GM23338 (cell line): ENCODE data around the gene IMMP2L. TPM values are rescaled to one million over a fixed set of nuclear protein-coding genes. Genes with fewer than 3 reads are reported as not detected.

Source experiments
- ATAC-seq: fragments of 200-7000 bp; cut with Tn5 transposase; 3 replicates; pipeline ENCODE4 v1.9.1; 2020
- DNase-seq: peaks from one replicate; pipeline ENCODE4 v3.0.0-alpha.2; 2015; ENCODE audit warnings: low spot score
- H2AFZ ChIP-seq: fragments of 200-600 bp; sonication (generic); 2 replicates; pipeline ENCODE4 v1.8.0; 2016; ENCODE audit warnings: antibody characterized with exemption, mild to moderate bottlenecking, moderate library complexity
- H3F3A ChIP-seq: fragments of 200-600 bp; sonication (generic); replicated peaks from 2 replicates; pipeline ENCODE4 v1.8.0; 2017; ENCODE audit warnings: antibody characterized with exemption, mixed run types, low read depth
- H3K27ac ChIP-seq: fragments of 200-600 bp; sonication (generic); 2 replicates; pipeline ENCODE4 v1.6.1; 2016; ENCODE audit warnings: low read depth
- H3K27me3 ChIP-seq: fragments of 200-600 bp; sonication (generic); 2 replicates; pipeline ENCODE4 v1.8.0; 2016; ENCODE audit warnings: mild to moderate bottlenecking, mixed run types, moderate library complexity; ENCODE audit not compliant: insufficient read depth
- H3K36me3 ChIP-seq: fragments of 200-600 bp; sonication (generic); 2 replicates; pipeline ENCODE4 v1.8.0; 2016; ENCODE audit warnings: mild to moderate bottlenecking; ENCODE audit not compliant: insufficient read depth
- H3K4me1 ChIP-seq: fragments of 200-600 bp; sonication (generic); 2 replicates; pipeline ENCODE4 v1.8.0; 2016; ENCODE audit warnings: mild to moderate bottlenecking, moderate library complexity; ENCODE audit not compliant: insufficient read depth
- H3K4me2 ChIP-seq: fragments of 200-600 bp; sonication (generic); 2 replicates; pipeline ENCODE4 v1.7.1; 2017; ENCODE audit warnings: mixed run types
- H3K4me3 ChIP-seq: fragments of 200-600 bp; sonication (generic); 2 replicates; pipeline ENCODE4 v1.6.1; 2016; ENCODE audit warnings: mixed run types
- H3K79me2 ChIP-seq: fragments of 200-600 bp; sonication (generic); replicated peaks from 2 replicates; pipeline ENCODE4 v1.8.0; 2017; ENCODE audit warnings: mild to moderate bottlenecking; ENCODE audit not compliant: insufficient read depth
- H3K9me2 ChIP-seq: fragments of 200-600 bp; sonication (generic); 2 replicates; pipeline ENCODE4 v1.8.0; 2017; ENCODE audit not compliant: insufficient read depth
- H4K20me1 ChIP-seq: fragments of 200-600 bp; sonication (generic); replicated peaks from 2 replicates; pipeline ENCODE4 v1.8.0; 2017; ENCODE audit warnings: mild to moderate bottlenecking; ENCODE audit not compliant: insufficient read depth
- H3K27ac Mint-ChIP-seq: 2 replicates; pipeline ENCODE4 v1.8.0; 2020; ENCODE audit warnings: inconsistent platforms, mild to moderate bottlenecking, moderate library complexity, mixed read lengths
- H3K27me3 Mint-ChIP-seq: 3 replicates; pipeline ENCODE4 v1.8.0; 2022; ENCODE audit warnings: low read depth, mild to moderate bottlenecking, moderate library complexity, mixed read lengths, inconsistent platforms; ENCODE audit not compliant: insufficient read depth, poor library complexity
- H3K36me3 Mint-ChIP-seq: 3 replicates; pipeline ENCODE4 v1.8.0; 2021; ENCODE audit warnings: low read depth, mild to moderate bottlenecking, inconsistent platforms, moderate library complexity, mixed read lengths
- H3K4me1 Mint-ChIP-seq: 3 replicates; pipeline ENCODE4 v1.8.0; 2020; ENCODE audit warnings: mild to moderate bottlenecking, inconsistent platforms, mixed read lengths
- H3K4me3 Mint-ChIP-seq: 3 replicates; pipeline ENCODE4 v1.8.0; 2021; ENCODE audit warnings: moderate library complexity, mild to moderate bottlenecking, inconsistent platforms, mixed read lengths
- H3K9me3 Mint-ChIP-seq: 3 replicates; pipeline ENCODE4 v1.8.0; 2020; ENCODE audit warnings: moderate library complexity, mild to moderate bottlenecking, inconsistent platforms, mixed read lengths
- CREB1 ChIP-seq: fragments of 250-450 bp; sonication (Bioruptor Pico); IDR thresholded peaks from 2 replicates; pipeline ENCODE4 v1.5.0; 2020; ENCODE audit warnings: low read depth, mild to moderate bottlenecking, moderate library complexity
- JUNB ChIP-seq: IDR thresholded peaks from one replicate; pipeline ENCODE4 v1.6.1; 2016; ENCODE audit warnings: antibody characterized with exemption; ENCODE audit not compliant: unreplicated experiment
- NANOG ChIP-seq: IDR thresholded peaks from 2 replicates; pipeline ENCODE4 v1.6.1; 2016; ENCODE audit warnings: antibody characterized with exemption, borderline replicate concordance
- STAT1 ChIP-seq: IDR thresholded peaks from one replicate; pipeline ENCODE4 v1.6.1; 2016; ENCODE audit warnings: antibody characterized with exemption; ENCODE audit not compliant: unreplicated experiment
- polyA plus RNA-seq: library from polyadenylated mRNA; unstranded; fragments of >200 nt; fragmentation: Nextera tagmentation; extraction: Ambion mirVana; gene quantifications from 2 replicates; pipeline ENCODE4 v1.2.1, GENCODE V29; 2016
- total RNA-seq: library from RNA; depleted of rRNA; stranded (reverse); fragments of >200 nt; shearing (Covaris generic); gene quantifications from 2 replicates; pipeline ENCODE4 v1.2.3, GENCODE V29; 2014
- TF ChIP-seq, protein P1 (sequence below): fragments of 250-450 bp; sonication (Bioruptor Pico); IDR thresholded peaks from 2 replicates; pipeline ENCODE4 v1.5.0; 2020; ENCODE audit warnings: mild to moderate bottlenecking, moderate library complexity
- TF ChIP-seq, protein P2 (sequence below): IDR thresholded peaks from one replicate; pipeline ENCODE4 v1.6.1; 2018; ENCODE audit warnings: antibody characterized with exemption; ENCODE audit not compliant: unreplicated experiment

The IMMP2L gene
- total and polyA plus RNA-seq, 2 experiments from 2014 or later = 7.3 to 14.0 TPM

DNA sequence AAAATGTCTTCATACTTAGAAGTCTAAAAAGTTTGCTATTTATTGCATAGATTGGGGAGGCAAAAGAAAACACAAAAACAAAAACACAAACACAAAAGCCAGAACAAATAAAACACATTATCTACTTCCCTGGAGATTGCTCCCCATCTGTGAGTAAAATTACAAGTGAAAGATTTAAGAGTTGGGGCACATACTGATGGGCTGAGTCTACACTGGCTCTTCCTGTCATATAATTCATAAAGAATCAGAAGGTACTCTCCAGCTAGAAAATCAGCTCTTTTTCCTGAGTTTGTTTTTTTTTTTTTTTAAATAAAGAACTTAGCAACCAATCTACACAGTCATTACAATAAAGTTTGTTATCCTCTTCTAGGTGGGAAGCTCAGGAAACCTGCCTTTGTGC lies 663.8 kb downstream of the IMMP2L start:
- no peak overlapping the region for H3K4me3 Mint-ChIP-seq
- Histone ChIP-seq H3K36me3 (no peaks in the 10 kb centered on the region; the same call in 1 of the 2 replicates), H3K4me3 (no peak overlapping the region), H3K27ac (no peak overlapping the region), H3K4me1 (no peaks in the 10 kb centered on the region), H3K79me2 (no peaks in the 10 kb centered on the region), H3K27me3 (no peaks in the 10 kb centered on the region), H2AFZ (no peak overlapping the region), H3K9me2 (peaks cover 4% of the 10 kb centered on the region; the same call in 1 of the 2 replicates), H3F3A (no peaks in the 10 kb centered on the region), H3K4me2 (no peak overlapping the region), H4K20me1 (no peaks in the 10 kb centered on the region)
- H3K36me3 Mint-ChIP-seq = peaks cover 7% of the 10 kb centered on the region; the same call in 1 of the 3 replicates
- ATAC-seq = no peak
- TF ChIP-seq CREB1 (no peak), STAT1 (no peak), JUNB (no peak), NANOG (no peak)
- TF ChIP-seq, protein P1, sequence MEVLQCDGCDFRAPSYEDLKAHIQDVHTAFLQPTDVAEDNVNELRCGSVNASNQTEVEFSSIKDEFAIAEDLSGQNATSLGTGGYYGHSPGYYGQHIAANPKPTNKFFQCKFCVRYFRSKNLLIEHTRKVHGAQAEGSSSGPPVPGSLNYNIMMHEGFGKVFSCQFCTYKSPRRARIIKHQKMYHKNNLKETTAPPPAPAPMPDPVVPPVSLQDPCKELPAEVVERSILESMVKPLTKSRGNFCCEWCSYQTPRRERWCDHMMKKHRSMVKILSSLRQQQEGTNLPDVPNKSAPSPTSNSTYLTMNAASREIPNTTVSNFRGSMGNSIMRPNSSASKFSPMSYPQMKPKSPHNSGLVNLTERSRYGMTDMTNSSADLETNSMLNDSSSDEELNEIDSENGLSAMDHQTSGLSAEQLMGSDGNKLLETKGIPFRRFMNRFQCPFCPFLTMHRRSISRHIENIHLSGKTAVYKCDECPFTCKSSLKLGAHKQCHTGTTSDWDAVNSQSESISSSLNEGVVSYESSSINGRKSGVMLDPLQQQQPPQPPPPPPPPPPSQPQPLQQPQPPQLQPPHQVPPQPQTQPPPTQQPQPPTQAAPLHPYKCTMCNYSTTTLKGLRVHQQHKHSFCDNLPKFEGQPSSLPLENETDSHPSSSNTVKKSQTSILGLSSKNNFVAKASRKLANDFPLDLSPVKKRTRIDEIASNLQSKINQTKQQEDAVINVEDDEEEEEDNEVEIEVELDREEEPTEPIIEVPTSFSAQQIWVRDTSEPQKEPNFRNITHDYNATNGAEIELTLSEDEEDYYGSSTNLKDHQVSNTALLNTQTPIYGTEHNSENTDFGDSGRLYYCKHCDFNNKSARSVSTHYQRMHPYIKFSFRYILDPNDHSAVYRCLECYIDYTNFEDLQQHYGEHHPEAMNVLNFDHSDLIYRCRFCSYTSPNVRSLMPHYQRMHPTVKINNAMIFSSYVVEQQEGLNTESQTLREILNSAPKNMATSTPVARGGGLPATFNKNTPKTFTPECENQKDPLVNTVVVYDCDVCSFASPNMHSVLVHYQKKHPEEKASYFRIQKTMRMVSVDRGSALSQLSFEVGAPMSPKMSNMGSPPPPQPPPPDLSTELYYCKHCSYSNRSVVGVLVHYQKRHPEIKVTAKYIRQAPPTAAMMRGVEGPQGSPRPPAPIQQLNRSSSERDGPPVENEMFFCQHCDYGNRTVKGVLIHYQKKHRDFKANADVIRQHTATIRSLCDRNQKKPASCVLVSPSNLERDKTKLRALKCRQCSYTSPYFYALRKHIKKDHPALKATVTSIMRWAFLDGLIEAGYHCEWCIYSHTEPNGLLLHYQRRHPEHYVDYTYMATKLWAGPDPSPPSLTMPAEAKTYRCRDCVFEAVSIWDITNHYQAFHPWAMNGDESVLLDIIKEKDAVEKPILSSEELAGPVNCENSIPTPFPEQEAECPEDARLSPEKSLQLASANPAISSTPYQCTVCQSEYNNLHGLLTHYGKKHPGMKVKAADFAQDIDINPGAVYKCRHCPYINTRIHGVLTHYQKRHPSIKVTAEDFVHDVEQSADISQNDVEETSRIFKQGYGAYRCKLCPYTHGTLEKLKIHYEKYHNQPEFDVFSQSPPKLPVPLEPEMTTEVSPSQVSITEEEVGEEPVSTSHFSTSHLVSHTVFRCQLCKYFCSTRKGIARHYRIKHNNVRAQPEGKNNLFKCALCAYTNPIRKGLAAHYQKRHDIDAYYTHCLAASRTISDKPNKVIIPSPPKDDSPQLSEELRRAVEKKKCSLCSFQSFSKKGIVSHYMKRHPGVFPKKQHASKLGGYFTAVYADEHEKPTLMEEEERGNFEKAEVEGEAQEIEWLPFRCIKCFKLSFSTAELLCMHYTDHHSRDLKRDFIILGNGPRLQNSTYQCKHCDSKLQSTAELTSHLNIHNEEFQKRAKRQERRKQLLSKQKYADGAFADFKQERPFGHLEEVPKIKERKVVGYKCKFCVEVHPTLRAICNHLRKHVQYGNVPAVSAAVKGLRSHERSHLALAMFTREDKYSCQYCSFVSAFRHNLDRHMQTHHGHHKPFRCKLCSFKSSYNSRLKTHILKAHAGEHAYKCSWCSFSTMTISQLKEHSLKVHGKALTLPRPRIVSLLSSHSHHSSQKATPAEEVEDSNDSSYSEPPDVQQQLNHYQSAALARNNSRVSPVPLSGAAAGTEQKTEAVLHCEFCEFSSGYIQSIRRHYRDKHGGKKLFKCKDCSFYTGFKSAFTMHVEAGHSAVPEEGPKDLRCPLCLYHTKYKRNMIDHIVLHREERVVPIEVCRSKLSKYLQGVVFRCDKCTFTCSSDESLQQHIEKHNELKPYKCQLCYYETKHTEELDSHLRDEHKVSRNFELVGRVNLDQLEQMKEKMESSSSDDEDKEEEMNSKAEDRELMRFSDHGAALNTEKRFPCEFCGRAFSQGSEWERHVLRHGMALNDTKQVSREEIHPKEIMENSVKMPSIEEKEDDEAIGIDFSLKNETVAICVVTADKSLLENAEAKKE = no peak
- TF ChIP-seq, protein P2, sequence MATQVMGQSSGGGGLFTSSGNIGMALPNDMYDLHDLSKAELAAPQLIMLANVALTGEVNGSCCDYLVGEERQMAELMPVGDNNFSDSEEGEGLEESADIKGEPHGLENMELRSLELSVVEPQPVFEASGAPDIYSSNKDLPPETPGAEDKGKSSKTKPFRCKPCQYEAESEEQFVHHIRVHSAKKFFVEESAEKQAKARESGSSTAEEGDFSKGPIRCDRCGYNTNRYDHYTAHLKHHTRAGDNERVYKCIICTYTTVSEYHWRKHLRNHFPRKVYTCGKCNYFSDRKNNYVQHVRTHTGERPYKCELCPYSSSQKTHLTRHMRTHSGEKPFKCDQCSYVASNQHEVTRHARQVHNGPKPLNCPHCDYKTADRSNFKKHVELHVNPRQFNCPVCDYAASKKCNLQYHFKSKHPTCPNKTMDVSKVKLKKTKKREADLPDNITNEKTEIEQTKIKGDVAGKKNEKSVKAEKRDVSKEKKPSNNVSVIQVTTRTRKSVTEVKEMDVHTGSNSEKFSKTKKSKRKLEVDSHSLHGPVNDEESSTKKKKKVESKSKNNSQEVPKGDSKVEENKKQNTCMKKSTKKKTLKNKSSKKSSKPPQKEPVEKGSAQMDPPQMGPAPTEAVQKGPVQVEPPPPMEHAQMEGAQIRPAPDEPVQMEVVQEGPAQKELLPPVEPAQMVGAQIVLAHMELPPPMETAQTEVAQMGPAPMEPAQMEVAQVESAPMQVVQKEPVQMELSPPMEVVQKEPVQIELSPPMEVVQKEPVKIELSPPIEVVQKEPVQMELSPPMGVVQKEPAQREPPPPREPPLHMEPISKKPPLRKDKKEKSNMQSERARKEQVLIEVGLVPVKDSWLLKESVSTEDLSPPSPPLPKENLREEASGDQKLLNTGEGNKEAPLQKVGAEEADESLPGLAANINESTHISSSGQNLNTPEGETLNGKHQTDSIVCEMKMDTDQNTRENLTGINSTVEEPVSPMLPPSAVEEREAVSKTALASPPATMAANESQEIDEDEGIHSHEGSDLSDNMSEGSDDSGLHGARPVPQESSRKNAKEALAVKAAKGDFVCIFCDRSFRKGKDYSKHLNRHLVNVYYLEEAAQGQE = no peak
- H3K9me3 Mint-ChIP-seq = peaks cover 9% of the 10 kb centered on the region; the same call in 2 of the 3 replicates
- H3K27ac Mint-ChIP-seq = no peak overlapping the region
- H3K4me1 Mint-ChIP-seq = no peaks in the 10 kb centered on the region
- no peaks in the 10 kb centered on the region for H3K27me3 Mint-ChIP-seq
- DNase-seq = no peak
